Stimulated activated CD8-positive, alpha-beta memory T cell treated with anti-CD3 and anti-CD28 coated beads, Interleukin-15, amount 100 ng/mL, for 1 hour (primary cell): ENCODE measurements around the gene AIFM1.
A peak's percentile ranks its signal among the peaks of the same experiment; 100 is the strongest.
"Not testable (repeated sequence)": the region's sequence is repeated elsewhere in the genome, so short reads cannot be mapped to it uniquely, and the experiment has no call there.

ENCODE experiments used
- DNase-seq: peaks from one replicate; pipeline ENCODE4 v3.0.0-alpha.2; 2020; ENCODE audit warnings: low read depth

AIFM1 gene

DNA sequence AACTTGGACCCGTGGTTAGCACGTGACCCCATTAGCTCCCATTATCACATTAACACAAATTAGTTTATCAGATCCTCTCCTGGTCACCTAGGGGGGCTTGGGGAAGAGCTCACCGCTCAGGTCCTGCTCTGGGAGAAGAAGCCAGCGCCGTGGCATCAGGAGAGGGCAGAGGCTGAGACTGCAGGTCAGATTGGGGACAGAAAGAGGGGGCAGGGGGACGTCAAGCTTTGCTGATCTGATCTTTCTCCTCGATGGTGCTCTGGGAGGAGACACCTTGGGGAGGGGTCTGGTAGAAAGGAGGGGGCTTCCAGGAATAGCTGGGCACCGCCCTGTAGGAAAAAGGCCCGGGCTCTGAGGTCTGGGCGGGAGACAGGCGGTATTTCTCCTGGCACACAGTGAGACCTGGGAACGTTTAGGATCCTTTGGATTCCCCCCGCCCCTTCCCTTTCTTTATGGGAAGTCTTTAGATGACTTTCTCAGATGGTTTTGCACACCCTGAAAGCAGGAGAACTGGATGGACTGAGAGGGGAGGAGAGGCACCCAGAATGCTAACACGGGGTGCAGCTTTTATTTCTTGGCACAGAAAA lies 46.2 kb downstream of the AIFM1 start:
- DNase-seq, result no peak

DNA sequence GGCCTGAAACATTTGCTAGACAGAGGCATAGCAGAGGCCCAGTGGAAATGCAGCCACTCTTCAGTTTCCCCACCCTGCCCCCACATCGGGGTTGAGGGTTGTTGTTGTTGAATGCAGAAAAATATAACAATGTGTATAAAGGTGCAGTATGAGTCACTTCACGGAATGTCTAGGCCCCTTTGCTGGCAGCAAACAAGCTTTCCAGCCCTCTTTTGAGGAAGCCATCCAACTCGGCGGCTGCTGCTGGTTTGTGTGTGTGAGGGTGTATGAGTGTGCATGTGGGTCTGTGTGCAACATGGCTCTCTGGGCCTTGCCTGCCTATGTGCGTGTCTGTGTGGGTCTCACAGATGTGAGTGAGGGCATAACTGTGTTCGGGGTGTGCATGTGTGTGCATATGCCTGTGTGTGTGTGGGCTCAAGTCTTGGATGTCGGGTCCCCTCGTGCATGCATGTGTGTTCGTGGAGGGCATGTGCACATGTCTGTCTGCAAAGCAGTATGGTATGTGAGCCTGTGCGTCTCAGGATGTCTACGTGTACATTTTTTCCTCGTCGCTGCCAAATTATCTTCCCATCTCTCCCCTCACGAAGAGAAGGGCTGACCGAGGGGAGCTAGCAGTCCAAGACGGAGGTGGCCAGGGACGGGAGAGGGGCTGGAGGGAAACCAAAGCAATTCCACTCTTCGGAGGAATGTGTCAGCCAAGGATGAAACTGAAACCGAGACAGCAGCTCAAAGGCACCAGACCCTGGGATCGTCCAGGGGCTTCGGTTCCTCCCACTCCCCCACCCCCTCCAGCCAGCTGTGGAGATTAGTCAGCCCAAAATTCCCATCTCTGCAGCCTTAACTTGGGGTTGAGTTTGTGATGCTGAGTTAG lies 47.0 kb downstream of the AIFM1 start:
- no peak for DNase-seq

DNA sequence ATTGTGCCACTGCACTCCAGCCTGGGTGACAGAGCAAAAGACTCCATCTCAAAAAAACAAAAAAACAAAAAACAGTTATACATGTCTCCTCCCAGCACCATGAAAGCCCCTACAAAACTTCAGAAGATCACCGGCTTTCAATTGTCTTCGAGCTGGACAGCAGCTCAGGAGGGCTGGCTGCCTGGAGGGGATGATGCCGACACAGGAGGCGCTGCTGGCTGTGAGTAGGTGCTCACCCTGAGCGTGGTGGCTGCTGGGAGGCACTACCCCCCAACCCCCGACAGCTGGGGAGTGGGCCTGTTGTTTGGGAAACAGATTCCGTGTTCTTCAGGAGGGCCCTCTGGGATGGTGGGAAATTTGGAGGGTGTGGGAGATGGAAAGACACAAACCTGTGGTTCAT lies 48.5 kb downstream of the AIFM1 start:
- no peak for DNase-seq

DNA sequence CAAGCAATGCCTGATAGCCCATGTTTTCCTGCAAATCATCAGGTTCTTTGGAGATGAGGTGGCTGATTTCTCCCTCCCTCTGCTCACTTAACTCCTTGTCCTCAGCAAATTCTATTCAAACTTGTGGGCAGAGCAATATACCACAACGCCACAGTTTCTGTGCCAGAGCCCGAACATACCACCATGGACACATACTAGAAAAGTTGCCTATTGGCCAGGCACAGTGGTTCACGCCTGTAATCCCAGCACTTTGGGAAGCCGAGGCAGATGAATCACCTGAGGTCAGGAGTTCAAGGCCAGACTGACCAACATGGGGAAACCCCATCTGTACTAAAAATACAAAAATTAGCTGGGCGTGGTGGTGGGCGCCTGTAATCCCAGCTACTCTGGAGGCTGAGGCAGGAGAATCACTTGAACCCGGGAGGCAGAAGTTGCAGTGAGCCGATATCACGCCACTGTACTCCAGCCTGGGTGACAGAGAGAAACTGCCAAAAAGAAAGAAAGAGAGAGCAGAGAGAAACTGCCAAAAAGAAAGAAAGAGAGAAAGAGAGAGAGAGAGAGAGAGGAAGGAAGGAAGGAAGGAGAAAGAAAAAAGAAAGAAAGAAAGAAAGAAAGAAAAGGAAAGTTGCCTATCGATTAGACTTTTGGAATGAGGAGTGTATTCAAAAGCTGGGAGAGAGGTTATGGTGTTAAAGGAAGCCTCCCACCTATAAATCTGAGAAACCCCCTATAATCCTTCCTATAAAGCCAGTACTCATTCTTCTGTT lies 50.3 kb downstream of the AIFM1 start:
- DNase-seq, result not testable (repeated sequence)

DNA sequence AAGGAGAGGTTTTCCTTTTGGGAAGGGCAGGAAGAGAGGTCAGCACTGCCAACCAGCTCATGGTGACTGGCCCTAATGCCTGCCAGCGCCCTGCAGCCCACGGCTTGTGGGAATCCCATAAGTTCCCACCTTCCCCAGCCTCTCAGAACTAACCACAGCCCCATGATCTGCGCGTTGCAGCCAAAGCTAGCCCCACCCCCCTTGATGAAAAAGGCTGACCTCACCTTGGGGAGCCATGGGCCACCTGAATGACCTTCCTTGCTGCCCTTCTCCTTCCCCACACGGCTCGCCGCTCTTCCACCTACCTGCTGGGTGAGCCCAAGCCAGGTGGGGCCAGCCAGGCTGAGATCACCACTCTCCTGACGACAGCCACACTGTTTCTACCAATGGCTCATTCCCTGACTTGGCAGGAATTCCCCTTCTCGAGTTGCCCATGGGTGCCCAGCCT lies 51.5 kb downstream of the AIFM1 start:
- no peak for DNase-seq

DNA sequence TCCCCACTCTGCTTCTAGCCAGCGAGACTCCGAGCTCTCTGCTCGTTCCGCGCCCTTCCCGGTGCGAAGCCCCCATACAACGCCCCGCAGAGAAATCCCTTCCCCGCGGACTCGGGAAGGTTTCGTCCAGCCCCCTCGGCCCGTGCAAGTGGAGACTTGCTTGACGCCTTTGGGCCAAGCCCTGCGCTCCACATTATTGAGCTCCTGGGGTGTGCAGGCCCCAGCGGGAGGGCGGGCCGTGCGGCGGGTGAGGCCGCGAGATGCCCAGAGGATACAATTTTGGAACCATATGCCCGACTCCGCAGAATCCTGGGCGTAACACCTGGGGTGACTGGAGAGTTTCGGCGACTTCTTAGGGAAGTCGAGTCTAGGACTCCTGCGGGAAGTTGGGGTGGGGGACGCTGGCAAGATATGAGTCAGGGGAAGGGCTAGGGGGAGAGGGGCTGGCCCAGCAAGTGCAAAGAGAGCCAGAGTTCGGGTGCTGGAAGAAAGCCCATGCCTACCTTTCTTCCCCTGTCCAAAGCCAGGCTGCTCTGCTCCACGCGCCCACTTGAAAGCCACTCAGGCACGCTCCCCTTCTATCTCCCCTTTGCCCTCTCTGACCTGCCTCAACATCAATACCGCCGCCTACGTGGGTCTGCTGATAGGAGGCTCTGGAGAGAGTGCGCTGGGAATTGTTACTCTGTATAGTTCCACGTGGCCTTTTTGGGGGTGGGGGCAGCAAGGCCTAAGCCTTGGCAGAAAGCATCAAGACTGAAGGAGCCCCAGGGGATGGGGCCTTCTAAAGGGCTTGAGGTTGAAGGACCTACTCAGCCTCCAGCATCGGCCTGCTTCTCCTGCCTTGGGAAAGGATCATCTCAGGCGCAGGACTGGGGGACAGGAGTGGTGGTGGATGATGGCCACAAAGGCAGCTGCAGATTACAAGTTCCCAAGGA lies 54.2 kb downstream of the AIFM1 start:
- no peak for DNase-seq

DNA sequence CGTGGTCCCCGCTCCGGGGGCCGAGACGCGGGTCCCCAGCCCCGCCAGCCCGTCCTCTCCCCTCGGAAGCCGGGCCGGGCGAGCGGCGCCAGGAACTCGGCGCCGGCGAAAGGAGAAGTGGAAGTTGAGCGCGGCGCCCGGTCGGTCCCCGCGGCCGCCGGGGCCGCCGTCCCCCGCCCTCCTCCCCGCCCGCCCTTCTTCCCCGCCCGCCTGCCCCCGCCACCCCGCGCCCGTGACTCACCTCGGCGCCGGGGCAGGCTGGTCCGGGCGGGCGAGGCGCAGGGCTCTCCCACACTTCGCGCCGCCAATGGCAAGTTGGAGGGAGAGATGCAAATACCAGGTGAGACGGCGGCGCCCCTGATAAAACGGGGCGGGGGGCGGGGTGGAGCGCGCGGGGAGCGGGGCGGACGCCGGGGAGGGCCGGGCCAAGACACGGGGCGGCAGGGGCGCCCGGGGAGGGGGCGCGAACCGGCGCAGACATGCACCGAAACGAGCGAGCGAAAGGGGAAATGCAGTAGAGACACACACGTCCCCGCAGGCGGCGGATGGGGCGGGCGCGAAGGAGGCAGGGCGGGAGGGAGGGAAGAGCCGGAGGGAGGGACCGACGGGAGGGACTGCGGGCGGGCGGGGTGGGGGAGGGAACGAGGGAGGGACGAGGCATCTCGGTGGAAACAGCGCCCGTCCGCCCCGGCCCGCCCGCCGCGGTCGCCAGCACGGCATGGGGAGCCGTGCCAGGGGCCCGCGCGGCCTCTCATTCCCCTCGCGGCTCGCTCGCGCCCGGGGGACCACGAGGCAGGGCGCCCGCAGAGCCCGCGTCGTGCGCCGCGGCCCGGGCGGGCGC lies 55.0 kb downstream of the AIFM1 start, which contains the start of gene ELF4:
Gene ELF4, minus strand, starts transcription at position 119 of the 841 bp plus-strand sequence. CDS start 29,167 bp downstream, outside the sequence.
- DNase-seq, result peak; percentile 21

DNA sequence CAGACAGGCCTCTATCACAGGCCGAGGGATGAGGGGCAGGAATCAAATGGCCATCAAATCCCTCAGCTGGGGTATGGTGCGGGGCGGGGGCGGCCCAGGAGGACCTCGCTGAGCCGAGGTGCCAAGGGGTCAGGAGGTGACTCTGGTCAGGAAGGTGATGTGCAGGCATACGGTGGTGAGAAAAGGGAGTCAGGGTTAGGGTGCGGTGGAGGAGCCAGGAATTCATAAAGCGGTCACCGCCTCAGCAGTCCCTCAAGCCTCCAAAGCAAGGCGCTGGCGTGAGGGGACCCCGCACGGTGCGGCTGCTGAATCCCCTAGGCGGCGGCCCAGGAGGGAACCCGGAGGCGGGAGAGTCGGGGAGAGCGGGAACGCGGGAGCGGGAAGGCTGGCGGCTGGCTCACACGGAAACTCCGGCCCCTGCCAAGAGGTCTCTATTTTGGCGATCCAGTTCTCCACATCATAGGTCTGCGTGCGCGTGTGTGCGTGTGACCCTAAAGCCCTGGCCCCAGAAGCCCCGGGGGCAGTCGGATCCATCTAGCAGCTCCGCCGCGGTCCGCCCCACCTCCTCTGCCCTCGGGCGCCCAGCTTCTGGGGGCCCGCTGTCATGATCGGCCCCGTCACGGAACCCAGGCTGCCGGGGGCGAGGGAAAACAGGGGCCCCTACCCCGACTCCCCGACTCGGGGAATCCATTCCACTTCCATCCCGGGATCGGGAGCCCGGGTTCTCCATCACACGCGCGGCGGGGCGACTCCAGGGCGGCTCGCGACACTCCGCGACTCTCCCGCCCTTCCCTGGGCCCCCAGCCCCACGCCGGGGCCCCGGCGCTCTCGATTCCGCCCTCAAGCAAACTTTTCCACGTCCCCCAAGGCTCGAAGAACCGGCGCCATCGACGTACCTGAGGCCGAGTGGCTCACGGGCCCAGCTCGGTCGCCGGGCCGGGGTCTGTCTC lies 55.9 kb downstream of the AIFM1 start:
- no peak for DNase-seq

DNA sequence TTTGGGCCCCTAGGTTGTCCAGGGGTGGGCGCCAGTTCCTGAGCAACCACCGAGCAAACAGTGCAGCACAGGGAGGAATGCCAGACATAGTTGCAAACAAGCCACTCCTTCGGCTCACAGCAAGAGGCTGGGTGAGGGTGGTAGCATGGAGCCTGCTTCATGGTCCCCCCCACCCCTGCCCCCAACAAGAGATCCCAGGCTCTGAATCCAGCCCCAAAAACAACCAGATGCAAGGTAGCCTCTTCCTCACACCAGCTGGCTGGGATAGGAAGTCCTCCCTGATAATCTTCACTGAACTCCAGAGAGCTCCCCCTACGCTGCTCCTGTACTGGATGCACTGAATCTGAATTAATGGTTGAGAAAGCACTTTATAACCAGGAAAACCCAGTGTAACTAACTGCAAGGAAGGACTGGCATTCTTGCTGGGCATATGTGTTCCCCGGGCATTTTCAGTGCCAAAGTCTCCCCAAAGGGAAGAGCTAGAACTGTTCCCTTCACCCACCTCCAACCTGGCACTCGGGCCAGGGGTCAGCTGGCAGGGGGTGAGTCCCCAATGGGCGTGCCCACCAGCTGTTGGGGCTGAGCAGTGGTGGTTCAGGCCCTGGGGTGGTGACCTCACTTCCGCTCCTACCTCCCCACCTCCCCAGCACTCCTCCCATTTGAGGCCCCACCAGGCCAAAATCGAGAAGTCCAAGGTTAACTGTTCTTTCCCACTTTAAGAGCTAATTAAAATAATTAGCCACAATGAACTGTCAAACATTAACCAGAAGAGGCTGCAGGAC lies 56.8 kb downstream of the AIFM1 start:
- DNase-seq, result no peak

DNA sequence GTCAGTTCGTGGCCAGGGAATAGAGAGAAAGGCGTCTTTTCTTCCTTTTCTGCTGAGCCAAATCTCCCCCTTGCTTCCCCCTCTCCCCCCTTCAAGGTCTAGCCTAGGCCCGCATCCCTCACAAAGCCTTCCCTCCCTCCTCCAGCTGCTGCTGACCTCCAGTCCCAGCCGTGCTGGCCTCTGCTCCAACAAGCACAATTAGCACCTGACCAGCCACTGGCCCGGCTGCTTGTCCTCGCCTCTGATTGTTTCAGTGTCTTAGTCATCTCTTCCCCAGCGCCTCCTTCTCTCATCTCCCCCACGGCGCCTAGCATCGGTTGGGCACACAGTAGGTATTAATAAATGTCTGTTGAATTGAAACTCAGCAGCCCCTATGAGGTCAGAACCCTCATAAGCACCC lies 59.6 kb downstream of the AIFM1 start:
- no peak for DNase-seq

DNA sequence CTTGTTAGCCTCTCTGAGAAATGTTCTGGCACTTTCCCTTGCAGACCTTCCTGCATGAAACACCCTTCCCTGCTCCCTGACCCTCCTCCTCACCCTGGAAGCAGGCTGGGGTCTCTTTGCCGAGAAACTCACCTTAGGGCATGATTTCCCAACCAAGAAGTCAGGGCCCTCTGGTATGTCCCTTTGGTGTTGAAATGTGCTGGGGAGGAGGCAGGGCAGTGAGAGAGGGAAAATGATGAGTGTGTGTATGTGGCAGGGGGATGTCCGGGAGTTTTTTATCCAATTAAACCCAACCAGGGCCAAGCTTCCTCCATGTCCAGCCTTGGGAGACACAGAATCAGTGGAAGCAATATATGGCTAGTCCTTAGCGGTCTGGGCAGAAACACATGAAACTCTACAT lies 60.4 kb downstream of the AIFM1 start:
- DNase-seq, result no peak

DNA sequence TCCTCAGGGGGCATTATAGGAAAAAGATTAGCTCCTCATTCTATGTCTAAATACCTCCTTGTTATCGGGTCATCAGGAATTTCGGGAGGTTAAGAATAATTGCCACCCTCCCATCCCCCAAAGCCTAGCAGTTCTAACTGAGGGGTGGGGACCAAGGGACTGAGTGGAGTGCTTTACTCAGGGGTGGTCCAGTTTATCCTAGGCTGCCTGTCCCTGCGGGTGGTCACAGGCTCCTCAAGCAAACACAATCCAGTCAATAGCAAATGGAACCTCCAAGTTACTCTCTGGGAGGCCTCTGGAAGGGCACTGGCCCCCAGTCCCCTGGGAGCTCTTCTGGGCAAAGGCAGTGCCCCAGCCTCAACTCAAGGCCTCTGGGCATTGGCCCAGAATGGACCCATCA lies 62.0 kb downstream of the AIFM1 start:
- DNase-seq, result no peak

DNA sequence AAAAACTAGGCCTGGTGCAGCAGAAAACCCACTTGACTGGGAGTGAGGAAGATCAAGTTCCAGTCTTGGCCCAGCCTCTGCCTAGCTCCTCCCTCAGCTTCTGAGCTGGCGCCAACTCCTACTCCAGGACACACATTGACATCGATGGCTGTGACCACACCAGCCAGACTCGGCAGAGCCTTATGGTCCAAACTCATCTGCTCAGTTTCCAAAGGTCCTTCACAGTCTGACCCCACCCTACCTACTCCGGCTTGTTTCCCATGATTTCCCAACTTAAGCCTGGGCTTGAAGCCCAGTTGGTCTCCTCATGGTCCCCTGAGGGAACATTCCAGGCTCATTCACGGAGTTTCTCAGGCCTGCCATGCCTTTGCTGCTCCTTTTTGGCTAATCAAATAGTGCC lies 65.5 kb downstream of the AIFM1 start:
- DNase-seq, result no peak

DNA sequence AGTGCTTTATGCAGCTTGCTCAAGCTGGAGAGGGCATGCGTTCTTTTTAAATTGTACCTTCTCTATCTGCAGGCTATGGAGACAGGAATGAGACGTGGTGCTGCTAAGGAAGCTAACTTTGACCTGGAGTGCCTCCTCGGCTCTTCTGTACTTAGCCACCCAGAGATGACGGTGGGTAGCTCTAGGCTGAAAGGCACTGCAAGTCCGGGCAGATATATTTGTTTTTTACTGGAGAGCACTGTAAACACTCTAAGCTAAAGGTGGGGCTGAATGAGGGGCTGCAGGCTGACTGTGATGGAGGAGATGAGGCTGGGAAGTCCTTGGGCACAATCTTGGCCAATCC lies 67.5 kb downstream of the AIFM1 start:
- DNase-seq, result no peak

DNA sequence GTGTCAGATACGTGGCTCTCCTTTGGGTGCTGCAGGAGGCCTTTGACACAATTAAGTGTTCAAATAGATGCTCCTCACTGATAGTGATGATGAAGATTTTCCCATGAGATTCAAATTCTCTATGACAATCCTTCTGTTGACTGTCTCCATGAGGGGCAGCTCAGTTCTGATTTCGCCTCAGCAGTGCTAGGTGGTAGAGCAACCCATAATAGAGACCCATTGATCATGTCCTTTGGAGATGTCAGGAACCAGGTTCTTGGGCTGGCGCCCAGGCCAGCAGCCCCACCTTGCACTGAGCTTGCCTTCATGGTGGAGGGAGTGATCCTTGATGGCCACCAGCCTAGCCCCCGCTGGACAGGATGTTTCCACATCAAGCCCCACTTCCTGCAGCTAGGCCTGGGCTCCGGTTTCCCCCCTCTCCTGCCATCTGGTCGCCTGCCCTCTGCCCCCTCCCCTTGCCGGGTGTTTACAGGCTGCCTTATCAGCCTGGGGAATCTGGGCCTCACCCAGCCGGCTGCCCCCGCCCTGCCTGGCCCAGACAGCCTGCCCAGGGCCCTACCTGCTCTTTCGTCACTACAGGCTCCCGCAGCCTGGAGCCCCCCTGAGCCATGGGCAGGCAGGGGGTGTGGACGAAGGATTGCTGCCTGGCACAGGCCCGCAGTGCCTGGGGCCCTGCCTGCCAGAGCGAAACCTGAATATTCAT lies 68.0 kb downstream of the AIFM1 start:
- no peak for DNase-seq

DNA sequence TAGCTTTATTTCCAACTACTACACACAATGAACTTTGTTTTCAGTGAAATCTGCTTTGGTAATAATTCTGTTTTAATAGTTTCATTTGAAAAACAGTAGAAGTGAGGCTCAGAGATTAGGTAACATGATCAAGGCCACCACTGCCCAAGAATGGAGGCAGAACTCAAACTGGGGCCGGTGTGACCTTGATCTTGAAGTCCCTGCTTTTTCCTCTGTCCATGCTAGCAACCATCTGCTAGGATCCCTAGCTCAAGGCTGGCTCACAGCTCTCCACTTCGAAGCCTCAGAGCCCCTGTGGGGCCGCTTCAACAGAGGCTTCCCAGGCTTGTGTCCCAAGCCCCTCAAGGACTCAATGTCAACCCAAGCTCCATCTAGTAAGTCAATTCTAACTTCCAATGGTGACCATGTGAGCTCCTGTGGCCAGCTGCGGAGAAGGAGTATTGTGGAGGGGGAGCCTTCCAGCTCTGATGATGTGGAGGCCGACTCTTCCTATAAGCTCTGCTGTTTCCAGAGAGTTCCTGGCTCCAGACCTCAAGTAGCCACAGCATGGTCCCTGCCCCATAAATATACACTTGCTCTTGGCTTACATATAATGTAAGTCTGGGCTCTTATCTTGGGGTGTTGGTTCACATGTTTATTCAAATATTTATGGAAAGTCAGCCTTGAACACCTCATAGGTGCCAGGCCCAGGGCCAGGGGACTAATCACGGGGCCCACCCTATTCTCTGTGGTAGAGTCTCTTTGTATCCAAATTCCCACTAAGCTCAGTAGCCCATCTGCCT lies 70.2 kb downstream of the AIFM1 start:
- DNase-seq, result no peak

DNA sequence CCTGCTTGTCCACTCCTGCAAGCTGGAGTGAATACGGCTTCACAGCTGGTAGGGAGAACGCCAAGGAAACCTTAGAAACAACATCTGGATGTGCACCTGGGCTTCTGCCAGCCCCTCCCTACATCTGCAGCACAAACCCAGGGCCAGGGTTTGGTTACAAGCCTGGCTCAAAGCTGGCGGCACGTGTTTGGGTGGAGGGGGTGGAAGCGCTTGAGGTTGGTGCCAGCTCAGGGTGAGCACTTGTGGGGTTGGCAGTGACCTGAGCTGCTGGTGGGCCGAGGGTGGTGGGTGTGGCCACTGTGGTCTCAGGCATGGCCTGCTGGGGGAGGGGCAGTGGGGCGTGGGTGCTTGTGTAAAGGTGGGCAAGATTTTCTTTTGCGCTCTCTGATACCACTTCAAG lies 70.9 kb downstream of the AIFM1 start:
- no peak for DNase-seq
